Activated T-cell treated with anti-CD3 and anti-CD28 coated beads, Interleukin-2, amount 50 U/mL, for 48 hours (primary cell): ENCODE data around the gene PLCXD1.
"Not testable (repeated sequence)": the region's sequence is repeated elsewhere in the genome, so short reads cannot be mapped to it uniquely, and the experiment has no call there.

Experiments used
- DNase-seq, 2 experiments: peaks; one replicate each; pipeline ENCODE4 v3.0.0-alpha.2; 2020

Gene PLCXD1, protein sequence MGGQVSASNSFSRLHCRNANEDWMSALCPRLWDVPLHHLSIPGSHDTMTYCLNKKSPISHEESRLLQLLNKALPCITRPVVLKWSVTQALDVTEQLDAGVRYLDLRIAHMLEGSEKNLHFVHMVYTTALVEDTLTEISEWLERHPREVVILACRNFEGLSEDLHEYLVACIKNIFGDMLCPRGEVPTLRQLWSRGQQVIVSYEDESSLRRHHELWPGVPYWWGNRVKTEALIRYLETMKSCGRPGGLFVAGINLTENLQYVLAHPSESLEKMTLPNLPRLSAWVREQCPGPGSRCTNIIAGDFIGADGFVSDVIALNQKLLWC

GRCh38 chrX:281166-281999 is at the start of gene PLCXD1:
Gene PLCXD1, plus strand, starts transcription at chrX:281381. Its CDS starts 2,807 bp downstream, at chrX:284188.
- no peak for DNase-seq

- DNase-seq, result not testable (repeated sequence)
Observed at GRCh38 chrX:231637-232277, 49.4 kb upstream of the PLCXD1 start.

DNA sequence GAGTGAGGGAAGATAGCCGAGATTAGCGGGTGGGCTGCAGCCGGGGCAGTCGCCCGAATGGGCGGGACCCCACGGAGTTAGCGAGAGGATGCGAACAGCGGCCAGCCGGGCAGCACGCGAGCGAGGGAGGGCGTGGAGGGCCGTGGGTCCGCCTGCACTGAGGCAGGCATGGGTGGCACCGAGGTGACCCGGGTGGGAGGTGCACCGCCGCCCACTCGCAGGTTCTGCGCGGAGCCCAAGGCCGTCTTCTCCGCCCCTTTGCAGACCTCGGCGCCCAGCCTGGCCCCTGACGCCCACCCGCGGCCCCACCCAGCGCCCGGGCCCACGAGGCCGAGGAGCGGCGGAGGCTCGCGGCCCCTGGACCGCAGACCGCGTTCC is 48.9 kb upstream of the PLCXD1 start:
- DNase-seq, result not testable (repeated sequence)

- not testable (repeated sequence) for DNase-seq
Observed at GRCh38 chrX:236201-236600, 45.0 kb upstream of the PLCXD1 start.

GRCh38 chrX:250965-251364 is 30.2 kb upstream of the PLCXD1 start:
- DNase-seq, result peak; percentile 35 to 38

DNA sequence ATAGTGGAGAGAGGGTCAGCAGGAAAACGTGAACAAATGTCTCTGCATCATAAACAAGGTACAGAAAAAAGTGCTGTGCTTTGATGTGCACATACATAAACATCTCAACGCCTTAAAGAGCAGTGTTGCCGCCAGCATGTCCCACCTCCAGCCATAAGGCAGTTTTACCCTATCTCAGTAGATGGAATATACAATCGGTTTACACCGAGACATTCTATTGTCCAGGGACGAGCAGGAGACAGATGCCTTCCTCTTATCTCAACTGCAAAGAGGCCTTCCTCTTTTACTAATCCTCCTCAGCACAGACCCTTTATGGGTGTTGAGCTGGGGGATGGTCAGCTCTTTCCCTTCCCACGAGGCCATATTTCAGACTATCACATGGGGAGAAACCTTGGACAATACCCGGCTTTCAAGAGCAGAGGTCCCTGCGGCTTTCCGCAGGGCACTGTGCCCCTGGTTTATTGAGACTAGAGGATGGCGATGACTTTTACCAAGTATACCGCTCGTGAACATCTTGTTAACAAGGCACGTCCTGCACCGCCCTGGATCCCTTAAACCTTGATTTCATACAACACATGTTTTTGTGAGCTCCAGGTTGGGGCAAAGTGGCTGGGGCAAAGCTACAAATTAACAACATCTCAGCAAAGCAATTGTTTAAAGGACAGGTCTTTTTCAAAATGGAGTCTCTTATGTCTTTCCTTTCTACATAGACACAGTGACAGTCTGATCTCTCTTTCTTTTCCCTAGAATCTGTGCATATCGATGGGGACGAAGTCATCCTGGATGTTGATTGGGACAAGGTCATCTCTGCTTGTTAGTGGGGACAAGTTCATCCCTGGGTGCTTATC is 29.6 kb upstream of the PLCXD1 start:
- DNase-seq, result not testable (repeated sequence)

- no peak for DNase-seq
Observed at GRCh38 chrX:252244-252956, 28.8 kb upstream of the PLCXD1 start.

DNA sequence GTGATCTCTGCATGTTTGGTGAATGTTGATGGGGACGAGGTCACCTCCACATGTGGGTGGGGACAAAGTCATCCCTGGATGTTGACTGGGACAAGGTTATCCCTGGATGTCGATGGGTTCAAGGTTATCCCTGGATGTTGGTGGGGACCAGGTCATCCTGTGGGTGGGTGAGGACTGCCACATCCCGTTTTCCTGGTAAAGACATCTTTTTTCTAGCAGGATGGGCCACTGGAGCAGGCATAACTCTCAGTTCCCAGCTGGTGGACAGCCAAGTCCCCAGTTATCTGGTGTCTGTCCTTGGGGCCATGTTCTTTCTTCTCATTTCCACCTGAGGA is 28.3 kb upstream of the PLCXD1 start:
- DNase-seq, result no peak

GRCh38 chrX:253451-254297 is 27.5 kb upstream of the PLCXD1 start:
- DNase-seq, result no peak

- no peak for DNase-seq
Observed at GRCh38 chrX:254630-255215, 26.5 kb upstream of the PLCXD1 start.

DNA sequence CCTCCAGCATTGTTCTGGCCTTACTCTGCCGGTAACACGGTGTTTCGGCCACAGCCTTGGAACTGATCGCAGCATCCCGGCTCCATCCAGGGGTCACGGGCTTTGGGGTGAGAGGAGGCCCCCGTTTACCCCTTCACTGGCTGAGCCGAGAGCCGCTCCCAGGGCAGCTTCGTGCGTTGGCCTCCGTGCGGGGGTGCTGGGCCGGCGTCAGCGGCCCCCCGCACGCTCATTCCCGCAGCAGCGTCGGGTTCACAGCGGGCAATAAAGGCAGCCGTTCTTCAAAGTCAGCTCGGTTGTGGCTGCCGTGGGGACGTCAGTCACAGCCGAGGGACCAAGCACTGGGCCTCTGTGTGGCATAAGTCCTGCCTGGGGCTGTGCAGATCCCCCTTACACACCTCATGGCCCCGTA is 25.3 kb upstream of the PLCXD1 start:
- DNase-seq, result no peak

GRCh38 chrX:257054-257453 is 24.1 kb upstream of the PLCXD1 start:
- DNase-seq, result not testable (repeated sequence)

DNA sequence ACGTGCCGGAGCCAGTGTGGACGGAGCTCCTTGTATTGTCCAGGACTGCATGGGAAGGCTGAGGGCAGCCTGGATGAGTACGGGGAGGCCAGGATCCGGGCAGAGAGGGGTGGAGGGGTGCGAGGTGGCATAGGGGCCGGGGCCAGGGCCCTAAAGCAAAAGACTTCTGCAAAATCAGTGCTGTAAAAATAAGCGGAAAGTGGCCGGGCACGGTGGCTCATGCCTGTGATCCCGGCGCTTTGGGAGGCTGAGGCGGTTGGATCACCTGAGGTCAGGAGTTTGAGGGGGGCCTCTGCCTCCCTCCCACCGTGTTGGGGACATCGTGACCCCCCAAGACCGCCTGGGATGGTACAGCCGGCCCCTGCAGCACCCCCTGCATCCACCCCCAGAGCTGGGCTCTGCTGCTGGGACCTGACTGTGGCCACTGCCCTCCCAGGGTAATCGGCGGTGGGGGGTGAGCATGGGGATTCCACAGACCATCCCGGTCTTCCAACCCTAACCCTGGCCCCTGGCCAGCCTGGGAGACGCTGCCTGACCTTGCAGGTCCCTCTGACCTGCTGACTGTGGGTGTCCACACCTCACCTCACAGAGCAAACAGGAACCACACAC is 23.4 kb upstream of the PLCXD1 start:
- DNase-seq, result no peak

DNA sequence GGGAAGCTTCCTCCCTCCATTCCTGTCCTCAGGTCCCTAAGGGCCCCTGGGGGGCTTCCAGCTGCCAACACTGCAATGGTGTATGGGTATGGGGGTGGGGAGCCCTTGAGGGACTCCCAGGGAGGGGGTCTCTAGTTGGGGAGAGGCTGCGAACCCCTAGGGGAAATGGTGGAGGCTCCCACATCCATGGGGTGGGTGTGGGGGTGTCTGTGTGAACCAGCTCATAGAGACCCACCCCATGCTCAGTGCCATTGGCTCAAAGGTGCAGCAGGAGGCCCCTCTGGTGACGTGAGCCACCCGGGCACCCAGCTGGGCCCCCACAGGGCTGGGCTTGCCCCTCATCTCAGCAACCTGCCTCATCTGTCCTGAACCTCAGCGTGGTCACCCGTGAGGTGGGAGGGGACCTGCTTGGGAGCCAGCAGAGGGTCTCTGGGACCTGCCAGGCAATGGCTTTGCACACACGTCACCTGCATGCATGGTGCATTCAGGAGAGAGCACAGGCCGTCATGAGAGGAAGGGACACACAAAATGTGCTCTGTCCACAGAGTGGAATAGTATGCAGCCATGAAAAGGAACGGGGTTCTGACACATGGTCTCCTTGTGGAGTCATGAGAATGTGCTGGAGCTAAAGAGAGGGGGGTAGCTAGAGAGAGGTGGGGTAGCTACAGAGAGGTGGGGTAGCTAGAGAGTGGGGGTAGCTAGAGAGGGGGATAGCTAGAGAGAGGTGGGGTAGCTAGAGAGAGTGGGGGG is 22.7 kb upstream of the PLCXD1 start:
- no peak for DNase-seq

GRCh38 chrX:259692-260355 is 21.4 kb upstream of the PLCXD1 start:
- DNase-seq, result no peak

DNA sequence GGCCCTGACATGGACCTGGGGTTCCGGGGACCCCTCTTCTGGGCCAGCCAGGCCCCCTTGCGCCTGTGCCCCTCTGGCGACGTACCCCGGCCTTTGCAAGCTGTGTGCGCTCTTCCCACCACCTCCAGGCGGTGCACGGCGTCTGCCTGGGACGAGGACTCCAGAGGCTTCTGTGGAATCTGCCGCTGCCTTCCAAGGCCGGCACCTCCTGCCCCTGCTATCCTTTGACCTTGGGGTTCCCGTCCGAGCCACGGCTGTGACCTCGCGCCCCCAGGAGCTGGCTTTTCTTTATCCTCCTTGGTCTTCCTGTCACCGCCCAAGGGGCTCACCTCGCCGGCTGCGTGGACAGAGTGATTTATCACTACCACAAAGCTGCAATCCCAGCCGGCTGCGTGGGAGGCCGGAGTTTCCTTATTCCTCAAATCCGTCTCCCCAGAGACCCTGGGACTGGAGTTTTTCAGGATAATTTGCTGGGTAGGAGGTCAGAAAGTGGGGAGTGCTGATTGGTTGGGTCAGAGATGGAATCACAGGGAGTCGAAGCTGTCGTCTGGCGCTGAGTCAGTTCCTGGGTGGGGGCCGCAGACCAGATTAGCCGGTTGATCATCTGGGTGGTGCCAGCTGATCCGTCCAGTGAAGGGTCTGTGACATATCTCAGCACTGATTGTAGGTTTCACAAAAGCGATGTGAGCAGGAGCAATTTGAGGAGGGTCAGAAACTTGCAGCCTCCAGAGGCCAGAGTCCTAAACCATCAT is 19.8 kb upstream of the PLCXD1 start:
- DNase-seq, result no peak

DNA sequence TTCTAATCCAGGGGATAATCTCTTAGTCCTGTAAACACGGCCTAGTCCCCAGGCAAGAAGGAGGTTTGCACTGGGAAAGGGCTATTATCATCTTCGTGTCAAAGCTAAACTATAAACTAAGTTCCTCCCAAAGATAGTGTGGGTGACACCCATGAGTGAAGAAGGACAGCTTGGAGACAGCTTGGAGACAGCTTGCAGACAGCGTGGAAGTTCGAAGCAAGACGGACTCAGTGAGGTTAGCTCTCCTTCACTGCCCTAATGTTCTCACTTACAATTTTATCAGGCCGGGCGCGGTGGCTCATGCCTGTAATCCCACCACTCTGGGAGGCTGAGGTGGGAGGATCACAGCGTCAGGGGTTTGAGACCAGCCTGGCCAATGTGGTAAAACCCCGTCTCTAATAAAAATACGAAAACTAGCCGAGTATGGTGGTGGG is 19.2 kb upstream of the PLCXD1 start:
- no peak for DNase-seq

GRCh38 chrX:262381-262909 is 18.7 kb upstream of the PLCXD1 start:
- no peak for DNase-seq
